SK-N-MC (cell line): ENCODE measurements around the gene RAB29.

Experiments
- EZH2 ChIP-seq: fragments of 200-600 bp; sonication (generic); IDR thresholded peaks from one replicate; pipeline ENCODE4 v1.6.1; 2017; ENCODE audit warnings: antibody characterized with exemption
- POLR2AphosphoS5 ChIP-seq: IDR thresholded peaks from 2 replicates; pipeline ENCODE4 v1.6.1; 2012; ENCODE audit warnings: mild to moderate bottlenecking, low read depth, low read length, borderline replicate concordance

DNA sequence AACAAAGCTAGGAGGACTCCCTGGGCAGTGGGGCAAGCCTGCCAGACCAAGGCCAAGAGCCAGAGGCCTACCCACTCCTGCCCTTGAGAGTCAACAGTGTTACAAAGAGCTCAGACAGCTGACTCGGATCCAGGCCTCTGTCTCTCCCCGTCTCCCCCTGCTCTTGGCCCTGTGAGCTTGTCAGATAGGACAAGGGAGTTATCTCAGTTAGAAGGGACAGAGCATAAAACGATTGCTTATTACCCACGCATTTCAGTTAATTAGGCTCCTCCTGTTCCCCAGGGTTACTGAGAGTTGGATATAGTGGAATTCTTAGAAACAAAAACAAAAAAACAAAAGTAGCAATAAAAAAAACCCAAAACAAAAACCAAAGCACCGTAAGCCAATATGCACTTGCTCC lies 36.4 kb upstream of the RAB29 start:
- TF ChIP-seq POLR2AphosphoS5 (no peak), EZH2 (no peak)
